DMS 273 treated with DMSO at 0.1 percent for 48 hours (cell line): ENCODE data around the gene ASPHD1.
"Not testable (repeated sequence)": the region's sequence is repeated elsewhere in the genome, so short reads cannot be mapped to it uniquely, and the experiment has no call there.

Source experiments
- DNase-seq: peaks from one replicate; lab custom pipeline; 2025; lab: John Stamatoyannopoulos, UW

ASPHD1 gene

DNA sequence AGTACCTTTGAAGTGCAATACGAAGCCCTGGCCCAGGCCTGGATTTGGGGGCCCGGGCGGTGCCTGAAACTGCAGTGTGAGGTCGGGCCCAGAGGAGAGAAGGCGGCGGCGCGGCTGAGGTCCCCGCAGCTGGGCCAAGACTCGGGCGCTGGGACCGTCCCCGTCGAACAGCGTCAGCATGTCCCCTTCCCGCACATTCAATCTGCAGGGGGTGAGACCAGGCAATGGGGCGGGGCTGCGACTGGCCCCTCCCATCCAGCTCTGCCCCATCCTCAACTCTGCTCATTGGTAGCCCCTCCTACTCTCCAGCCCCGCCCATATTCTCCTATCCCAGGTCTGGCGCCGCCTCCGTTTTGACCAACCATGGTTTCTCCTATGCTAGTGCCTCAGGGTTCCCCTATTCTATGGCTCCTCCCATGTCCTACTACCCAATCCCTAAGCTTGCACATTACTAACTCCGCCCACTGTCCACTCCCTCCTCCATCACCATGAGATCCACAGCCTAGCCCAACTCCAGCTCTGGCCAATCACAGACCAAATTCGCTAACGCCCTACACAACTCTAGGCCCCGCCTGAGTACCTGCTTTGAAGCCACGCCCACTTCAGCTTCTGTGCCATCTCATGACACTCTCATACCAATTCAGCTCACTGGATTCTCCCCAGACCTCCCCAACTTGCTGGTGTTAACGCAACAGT, 22.9 kb upstream of the ASPHD1 start:
- DNase-seq = no peak

- no peak for DNase-seq
These were observed 22.1 kb upstream of the ASPHD1 start for GRCh38 chr16:29878172-29878571.

DNA sequence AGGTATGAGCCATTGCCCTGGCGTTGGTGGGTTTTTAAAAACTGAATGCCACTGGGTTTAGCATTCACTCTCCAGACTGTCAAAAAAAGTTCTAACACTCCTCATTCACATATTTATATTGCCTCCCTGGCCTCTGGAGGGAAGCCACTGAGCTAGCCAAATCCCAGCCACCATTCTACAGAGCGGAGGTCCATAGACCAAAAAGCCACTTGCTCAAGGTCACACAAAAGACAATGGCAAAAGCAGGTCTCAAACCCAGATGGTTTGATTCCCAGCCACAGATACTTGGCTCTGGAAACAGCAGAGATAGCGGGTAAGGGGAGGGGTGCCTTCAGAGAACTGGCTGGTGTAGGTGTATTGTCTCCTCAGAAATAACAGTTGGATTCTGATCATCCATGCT, 19.2 kb upstream of the ASPHD1 start:
- DNase-seq = no peak

DNA sequence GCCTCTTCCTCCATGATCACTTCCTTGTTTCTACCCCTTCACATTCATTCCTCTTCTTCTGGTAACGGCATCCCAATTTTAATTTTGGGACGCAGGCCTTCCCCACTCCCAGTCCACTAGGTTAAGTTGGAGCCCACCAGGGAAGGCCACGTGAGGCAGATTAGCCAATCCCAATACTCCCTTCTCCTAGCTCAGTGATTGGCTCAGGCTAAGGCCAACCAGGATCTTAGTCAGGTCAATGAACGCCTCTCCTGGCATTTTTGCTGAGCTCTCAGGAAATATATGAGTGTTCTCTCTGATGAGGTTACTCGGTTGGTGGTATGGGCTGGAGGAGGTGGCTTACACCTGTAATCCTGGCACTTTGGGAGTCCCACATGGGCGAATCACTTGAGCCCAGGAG, 16.3 kb upstream of the ASPHD1 start:
- no peak for DNase-seq

DNA sequence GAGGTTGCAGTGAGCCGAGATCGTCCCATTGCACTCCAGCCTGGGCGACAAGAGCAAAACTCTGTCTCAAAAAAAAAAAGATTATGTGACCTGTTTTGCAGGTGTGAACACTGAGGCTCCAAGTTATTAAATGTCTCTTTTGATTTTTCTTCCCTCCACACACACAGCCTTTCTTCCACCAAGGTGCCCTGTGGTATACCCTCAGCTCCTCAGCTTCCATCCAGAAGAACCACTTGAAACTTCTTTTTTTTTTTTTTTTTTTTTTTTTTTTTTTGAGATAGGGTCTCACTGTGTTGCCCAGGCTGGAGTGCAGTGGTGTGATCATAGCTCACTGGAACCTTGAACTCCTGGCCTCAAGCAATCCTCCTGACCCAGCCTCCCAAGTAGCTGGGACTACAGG, 10.9 kb upstream of the ASPHD1 start:
- not testable (repeated sequence) for DNase-seq

DNA sequence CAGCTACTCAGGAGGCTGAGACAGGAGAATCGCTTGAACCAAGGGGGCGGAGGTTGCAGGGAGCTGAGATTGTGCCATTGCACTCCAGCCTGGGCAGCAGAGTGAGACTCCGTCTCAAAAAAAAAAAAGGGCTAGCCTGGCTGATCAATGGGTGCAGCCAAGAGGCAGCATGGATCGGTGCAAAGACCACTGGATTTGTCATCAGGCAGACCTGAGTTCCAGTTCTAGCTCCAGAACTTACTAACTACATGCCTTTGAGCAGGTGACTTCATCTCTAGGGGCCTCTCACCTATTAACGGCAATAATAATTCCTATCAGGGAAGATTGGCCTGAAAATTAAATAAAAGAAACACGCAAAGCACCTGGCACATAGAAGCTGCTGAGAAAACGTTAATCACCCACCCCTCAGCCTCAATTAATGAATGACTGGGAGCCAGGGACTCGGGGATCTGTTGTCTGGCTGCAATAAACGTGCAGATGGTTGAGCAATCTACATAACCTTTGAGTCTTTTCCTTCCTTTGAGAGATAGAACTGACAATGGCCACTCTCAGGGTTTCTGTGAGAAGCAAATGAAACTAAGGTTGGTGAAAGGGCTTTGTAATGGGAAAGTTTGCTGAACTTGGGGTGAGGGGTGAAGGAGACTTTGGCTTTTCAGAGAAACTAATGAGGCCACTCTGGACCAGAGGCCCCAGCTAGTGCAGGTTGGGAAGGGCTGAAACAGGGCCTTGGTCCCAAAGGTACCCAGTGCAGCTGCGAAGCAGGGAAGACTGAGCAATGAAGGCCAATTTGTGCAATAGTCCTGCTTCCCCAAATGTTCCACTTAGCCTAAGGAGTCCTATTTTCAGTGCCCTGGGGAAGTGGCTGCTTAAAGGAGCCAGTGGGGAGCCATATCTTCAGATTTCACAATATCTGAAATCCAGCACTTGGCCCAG, 8.5 kb upstream of the ASPHD1 start:
- DNase-seq = no peak

GRCh38 chr16:29892458-29892813, 7.9 kb upstream of the ASPHD1 start:
- no peak for DNase-seq

GRCh38 chr16:29893553-29893952, 6.7 kb upstream of the ASPHD1 start:
- DNase-seq = no peak

DNA sequence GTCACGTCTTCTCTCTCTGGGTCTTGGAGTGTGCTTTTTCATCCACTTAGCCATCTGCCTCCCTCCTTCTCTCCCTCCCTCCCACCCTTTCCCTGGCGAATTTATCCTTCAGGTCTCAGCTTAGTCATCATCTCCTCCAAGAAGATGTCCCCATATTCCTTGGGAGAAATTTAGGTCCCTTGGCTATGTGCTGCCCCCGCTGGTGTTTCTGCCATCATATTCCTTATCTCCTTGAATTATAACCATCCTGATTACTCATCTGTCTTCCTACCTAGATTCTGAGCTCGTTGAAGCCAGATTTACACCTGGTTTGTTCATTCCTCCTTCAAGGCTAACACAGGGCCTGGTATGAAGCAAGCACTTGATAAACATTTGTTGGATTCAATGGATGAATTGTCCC, 5.9 kb upstream of the ASPHD1 start:
- no peak for DNase-seq

DNA sequence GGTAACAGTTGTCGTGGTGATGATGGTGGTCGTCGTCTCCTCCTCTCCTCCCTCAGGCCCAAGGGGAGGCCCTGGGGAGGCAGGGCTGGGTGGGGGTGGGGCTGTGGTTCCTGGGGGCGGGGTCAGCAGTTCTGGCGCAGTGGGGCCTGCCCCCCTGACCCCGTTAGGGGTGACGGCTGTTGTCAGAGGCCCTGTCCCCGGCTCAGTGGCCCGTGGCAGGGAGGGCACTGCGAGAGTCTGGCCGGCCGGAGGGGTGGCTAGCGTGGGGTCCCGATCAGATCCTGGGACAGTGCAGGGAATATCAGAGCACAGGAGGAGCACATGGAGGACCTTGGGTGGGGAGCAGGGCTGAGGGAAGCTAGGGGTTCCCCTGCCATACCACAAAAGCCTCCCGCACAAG, 3.4 kb upstream of the ASPHD1 start:
- DNase-seq = no peak

GRCh38 chr16:29897333-29897732, 3.0 kb upstream of the ASPHD1 start:
- DNase-seq = no peak

GRCh38 chr16:29898135-29898803, 2.0 kb upstream of the ASPHD1 start:
- DNase-seq = no peak

DNA sequence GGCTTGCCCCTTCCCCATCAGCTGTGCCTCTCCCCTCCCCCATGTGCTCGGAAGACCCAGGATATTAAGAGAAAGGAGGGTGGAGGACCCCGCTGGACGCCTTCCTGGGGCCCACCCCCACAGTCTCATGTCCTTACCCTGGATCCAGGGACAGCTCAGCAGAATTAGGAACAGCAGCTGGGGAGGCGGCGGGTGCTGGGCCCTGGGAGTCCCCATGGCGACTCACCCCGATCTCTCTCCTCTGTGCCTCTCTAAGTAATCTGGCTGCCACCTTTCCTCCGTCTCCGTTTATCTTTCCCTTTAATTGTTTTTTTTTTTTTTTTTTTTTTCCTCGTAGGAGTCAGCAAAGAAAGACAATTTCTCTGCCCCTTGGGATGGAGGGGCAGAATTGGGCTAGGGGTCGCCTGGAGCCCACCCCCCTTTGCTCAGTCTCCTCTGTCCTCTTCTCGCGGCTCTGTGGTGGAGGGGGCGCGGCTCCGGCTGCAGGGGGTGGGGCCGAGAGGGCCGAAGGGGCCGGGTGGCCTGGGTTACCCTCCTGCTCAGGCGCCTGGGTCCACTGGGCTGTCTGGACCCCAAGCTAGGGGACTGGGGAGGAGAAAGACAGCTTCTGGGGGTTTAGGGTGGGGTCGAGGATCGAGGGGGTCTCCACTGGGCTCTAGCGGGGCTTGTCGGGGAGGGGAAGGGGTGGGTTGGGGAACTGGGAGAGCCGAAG, 1.3 kb upstream of the ASPHD1 start:
- DNase-seq = no peak

GRCh38 chr16:29899516-29900101, 679 bp upstream of the ASPHD1 start, which contains the start of gene SEZ6L2:
Gene SEZ6L2 (minus strand): TSS chr16:29899550. CDS start chr16:29899019, 531 bp downstream.
- peak; percentile 93 for DNase-seq

- DNase-seq = no peak
These were observed 759 bp downstream of the ASPHD1 start for GRCh38 chr16:29900888-29901606.

DNA sequence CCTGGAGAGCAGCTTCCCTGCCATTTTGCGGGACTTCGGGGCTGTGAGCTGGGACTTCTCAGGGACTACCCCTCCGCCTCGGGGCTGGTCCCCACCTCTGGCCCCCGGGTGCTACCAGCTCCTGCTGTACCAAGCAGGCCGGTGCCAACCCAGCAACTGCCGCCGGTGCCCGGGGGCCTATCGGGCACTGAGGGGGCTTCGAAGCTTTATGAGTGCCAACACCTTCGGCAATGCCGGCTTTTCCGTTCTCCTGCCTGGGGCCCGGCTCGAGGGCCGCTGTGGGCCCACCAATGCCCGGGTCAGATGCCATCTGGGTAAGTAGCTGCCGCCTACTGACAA, 1.3 kb downstream of the ASPHD1 start:
- DNase-seq = no peak

DNA sequence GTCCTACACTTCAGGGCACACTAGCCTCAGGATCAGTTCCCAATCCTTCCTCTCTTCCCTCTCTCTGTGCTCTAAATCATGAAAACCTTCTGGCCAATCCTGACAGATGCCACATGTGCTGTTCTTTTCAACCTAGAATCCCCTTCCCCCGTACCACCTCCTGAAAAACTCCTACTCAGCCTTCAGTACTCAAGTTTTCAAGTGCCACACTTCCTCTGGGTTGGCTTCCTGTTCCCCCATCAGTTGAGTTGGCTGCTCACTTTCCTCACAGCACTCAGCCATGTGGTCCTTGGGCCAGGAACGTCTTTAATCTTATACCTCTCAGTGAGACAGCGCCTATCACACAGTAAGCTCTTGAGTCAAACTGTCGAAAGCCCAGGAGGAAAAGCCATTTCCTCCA, 3.3 kb downstream of the ASPHD1 start:
- no peak for DNase-seq

DNA sequence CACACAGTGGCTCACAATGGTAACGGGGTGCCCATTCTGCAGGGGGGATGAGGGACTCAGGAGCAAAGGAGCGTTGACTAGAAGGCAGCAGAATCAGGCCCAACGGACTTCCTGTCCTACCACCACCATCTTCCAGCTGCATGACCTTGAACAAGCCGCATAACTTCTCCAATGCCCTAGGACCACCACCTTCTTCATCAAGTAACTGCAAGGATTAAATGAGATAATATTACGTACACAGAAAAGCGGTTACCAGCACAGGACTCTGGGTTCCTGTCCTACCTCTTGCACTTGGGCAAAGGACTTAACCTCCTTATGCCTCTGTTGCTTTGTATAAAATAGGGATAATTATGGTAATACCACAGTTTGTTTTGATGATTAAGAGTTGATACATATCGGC, 4.7 kb downstream of the ASPHD1 start:
- no peak for DNase-seq

GRCh38 chr16:29905668-29906067, 5.4 kb downstream of the ASPHD1 start:
- no peak for DNase-seq

DNA sequence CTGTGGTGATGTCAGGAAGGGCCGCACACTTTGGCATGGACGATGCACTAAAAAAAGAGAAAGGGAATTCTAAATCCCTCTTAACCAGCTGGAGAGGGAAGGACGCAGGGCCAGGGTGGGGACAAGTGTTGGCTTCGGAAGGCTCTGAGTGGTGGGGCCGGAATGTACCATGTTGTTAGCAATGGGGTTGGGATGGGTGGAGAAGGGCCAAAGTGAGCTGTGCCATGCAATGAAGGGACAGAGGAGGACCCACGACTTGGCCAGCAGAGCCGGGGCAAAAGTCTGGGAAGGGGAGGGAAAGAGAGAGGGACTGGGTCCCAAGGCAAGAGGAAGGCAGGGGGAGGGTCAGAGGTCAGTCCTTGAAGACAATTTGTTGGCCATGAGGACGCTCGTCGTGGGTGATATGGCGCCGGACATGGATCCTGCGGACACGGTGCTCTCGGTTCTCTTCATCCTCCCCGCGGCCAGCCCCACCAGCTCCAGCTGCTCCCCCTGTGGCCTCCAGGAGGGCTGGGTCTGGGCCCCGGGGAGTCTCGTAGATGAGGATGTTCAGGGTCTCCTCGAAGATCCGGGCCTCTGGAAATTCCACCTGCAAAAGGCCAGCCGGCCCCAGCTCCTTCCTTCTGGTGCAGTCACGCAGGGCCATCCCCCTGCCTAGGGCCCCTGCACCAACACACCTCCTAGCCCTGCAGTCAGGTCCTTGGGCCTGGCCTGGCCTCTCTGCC, 6.4 kb downstream of the ASPHD1 start:
- no peak for DNase-seq

- no peak for DNase-seq
These were observed 7.7 kb downstream of the ASPHD1 start for GRCh38 chr16:29907973-29908372.
